Activated CD4-positive, alpha-beta T cell treated with anti-CD3 and anti-CD28 coated beads, Interleukin-2, Interleukin-4, amounts not matched to agents 100 ng/mL and 50 ng/mL, durations not matched to agents 16 hours and 8 hours (primary cell): ENCODE results near the gene EIF3B.
A peak's percentile ranks its signal among the peaks of the same experiment; 100 is the strongest.
"Not testable (repeated sequence)": the region's sequence is repeated elsewhere in the genome, so short reads cannot be mapped to it uniquely, and the experiment has no call there.

Experiments used
- DNase-seq: peaks from one replicate; pipeline ENCODE4 v3.0.0-alpha.2; 2020; ENCODE audit warnings: low spot score

EIF3B gene

DNA sequence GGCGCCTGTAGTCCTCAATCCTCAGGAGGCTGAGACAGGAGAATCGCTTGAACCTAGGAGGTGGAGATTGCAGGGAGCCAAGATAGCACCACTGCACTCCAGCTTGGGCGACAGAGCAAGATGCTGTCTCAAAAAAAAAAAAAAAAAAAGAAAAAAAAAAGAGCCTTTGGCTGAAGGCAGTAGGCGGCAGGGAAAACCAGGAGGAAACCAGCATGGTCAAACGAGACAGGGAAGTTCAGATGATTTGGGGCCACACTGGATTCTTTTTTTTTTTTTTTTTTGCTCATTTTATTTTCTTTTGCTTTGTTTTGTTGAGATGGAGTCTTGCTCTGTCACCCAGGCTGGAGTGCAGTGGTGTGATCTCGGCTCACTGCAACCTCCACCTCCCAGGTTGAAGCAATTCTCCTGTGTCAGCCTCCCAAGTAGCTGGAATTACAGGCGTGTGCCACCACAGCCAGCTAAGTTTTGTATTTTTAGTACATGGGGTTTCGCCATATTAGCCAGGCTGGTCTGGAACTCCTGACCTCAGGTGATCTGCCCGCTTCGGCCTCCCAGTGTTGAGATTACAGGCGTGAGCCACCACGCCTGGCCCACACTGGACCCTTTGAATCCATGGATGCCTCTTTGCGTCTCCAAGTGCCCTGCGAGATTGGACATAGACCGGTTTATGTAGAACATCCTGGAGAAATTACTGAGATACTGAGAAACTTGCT lies 7.1 kb upstream of the EIF3B start:
- DNase-seq: not testable (repeated sequence)

DNA sequence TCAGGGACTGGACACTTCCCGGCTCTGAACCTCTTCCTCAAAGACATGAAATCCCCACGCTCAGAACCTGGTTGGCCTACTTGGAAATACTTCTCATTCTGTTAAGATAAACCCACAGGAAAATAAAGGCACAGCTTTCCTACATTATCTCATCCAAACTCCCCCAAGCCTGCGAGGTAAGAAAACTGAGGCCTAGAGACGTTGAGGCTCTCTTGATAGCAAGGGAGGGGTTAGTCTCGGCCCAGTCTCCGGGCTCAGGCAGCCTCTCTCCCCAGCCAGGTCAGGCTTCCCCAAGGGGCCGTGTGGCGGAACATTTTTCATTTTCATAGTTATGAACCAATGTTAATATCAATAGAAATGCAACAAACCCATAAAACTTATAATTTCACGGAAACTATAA lies 4.6 kb upstream of the EIF3B start:
- DNase-seq: no peak

DNA sequence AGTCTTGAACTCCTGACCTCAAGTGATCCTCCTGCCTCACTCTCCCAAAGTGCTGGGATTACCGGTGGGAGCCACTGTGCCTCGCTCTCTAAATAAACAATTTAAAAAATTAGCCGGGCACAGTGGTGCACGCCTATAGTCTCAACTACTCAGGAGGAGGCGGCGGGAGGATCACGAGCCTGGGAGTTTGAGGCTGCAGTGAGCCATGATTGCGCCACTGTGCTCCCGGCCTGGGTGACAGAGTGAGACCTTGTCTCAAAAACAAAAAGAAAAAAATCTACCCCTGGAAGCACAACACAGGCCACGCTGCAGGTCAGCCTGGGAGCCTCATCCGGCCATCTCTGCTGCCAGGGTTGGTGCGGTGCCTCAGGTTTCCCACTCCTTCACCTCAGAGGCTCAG lies 3.8 kb upstream of the EIF3B start:
- no peak for DNase-seq

DNA sequence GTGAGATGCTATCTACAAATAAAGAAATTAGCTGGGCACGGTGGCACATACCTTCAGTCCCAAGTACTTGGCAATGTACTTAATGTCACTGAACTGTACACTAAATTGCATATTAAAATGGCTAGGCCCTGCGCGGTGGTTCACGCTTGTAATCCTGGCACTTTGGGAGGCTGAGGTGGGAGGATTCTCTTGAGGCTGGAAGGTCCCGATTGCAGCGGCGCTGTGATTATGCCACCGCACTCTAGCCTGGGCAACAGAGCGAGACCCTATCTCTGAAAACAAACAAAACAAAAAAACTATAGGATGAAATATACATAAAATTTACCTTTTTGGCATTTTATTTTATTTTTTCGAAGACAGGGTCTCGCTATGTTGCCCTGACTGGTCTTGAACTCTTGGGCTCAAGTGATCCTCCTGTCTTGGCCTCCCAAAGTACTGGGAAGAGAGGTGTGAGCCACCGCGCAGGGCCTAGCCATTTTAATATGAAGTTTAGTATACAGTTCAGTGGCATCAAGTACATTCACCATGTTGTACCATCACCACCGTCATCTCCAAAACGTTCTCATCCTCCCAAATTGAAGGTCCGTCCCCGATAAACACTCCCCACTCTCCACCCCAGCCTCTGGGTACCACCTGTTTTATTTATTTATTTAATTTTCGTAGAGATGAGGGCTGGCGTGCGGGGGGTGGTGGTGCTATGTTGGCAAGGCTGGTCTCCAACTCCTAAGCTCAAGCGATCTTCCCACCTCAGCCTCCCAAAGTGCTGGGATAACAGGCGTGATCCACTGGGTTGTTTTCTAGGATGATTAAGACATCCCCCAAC lies 1.3 kb upstream of the EIF3B start:
- peak; percentile 6 for DNase-seq

DNA sequence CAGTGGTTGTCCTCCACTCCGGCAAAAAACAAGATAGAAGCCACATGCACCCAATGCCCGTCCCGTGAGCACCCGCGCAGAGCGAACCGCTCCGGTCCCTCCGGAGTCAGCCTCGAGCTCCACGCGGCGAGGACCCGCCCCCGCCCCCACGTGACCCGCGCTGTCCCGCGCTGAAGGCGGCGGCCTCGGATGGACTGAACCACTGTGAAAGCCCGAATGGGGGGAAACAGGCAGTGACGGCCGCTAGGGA lies 766 bp upstream of the EIF3B start:
- peak; percentile 89 for DNase-seq

DNA sequence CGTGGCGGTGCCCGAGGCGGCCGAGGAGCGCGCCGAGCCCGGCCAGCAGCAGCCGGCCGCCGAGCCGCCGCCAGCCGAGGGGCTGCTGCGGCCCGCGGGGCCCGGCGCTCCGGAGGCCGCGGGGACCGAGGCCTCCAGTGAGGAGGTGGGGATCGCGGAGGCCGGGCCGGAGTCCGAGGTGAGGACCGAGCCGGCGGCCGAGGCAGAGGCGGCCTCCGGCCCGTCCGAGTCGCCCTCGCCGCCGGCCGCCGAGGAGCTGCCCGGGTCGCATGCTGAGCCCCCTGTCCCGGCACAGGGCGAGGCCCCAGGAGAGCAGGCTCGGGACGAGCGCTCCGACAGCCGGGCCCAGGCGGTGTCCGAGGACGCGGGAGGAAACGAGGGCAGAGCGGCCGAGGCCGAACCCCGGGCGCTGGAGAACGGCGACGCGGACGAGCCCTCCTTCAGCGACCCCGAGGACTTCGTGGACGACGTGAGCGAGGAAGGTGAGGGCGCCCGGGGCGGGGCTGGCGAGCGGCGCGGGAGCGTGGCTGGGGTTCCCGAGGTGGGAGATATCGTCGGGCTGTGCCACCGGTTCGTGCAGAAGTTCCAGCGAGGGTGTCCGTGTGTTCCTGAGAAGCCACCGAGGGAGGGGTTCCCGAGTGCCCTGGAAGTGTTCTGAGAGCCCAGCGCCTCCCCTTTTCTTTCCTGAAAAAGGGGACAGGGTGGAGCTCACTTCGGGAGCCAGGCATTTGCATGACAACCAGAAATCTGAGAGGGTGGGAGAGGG lies 495 bp downstream of the EIF3B start:
- no peak for DNase-seq

DNA sequence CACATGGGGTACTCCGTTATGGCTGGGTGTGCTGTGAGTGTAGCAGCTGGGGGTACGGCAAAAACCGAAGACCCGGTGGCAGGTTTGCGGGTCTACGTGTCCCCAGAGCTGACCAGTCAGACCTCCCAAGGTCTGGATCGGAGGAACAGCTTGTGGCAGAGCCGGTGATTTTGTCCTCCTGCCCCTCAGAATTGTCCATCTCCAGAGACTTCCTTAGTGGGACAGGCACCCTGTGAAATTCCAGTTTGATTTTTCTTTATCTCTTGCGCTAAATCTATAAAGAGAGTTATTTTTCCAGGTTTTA lies 1.0 kb downstream of the EIF3B start:
- DNase-seq: no peak

DNA sequence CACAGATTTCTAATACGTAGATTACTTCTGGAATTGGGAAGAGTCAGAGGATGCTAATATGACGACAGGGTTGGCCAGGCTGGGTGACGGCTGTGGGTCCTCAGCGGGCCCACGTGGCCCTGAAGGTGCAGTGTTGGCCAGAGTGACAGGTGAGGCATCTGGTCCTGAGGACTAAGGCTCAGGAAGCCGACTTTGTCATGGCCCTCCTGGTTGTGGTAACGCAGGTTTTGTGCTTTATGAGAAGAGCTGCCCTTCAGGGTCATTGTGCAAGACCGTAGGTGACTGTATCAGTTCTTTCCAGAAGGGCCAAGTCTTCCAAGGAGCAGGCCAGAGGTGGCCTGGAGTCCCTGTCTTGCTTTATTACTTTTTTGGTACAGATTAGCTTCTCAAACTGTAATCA lies 2.5 kb downstream of the EIF3B start:
- no peak for DNase-seq

DNA sequence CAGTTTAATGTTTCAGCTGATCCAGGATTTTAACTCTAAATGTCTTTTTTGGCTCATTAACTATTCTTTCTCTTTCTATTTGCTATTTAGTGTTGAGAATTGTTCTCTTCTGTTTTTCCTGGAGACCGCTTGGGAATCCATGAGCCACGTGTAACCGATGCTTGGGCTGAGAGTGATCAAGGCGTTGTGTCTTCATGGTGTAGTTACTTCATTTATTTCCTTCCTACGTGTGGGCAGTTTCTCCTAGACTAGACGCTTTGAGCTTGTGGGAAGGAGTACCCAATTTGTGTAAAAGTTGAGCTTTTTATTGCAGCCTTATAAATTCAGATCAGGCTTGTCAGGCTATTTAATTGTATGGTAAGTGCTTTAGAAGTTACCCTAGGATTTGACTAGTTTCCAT lies 2.9 kb downstream of the EIF3B start:
- DNase-seq: no peak

DNA sequence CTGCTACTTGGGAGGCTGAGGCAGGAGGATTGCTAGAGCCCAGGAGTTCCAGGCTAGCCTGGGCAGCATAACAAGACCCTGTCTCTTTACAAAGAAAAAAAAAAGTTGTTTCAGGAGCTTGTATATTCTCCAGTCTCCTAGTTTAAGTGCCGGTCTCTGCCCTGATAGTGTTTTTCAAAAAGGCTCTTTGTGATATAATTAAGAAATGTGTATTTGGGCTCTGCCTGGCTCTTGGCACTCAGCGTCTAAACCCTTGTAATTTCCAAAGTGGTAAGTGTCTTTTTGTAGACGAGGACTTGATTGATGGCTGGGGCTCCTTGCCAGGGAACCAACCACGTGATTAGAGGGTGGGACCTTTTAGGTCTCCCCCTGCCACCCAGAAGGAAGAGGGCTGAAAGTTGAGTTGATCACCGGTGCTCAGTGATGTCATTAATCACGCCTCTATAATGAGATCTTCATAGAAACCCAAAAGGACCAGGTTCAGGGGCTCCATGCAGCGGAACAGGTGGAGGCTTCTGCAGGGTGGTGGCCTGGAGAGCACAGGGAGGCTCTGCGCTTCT lies 4.4 kb downstream of the EIF3B start:
- DNase-seq: no peak

DNA sequence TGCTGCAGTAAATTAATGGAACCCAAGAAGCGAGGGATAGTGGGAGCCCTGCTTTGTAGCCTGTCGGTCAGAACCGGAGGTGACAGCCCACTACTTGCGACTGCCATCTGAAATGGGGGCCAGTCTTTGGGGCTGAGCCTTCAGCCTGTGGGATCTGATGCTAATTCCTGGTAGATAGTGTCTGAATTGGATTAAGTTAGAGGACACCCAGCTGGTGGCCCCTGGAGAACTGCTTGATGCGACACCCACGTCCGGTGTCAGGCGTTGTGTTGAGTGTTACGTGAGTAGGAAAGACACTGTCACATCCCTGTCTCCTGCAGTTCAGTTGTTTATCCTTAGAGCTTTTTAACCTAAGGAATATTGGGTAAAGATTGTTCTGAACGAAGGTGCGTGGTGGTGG lies 5.0 kb downstream of the EIF3B start:
- no peak for DNase-seq

DNA sequence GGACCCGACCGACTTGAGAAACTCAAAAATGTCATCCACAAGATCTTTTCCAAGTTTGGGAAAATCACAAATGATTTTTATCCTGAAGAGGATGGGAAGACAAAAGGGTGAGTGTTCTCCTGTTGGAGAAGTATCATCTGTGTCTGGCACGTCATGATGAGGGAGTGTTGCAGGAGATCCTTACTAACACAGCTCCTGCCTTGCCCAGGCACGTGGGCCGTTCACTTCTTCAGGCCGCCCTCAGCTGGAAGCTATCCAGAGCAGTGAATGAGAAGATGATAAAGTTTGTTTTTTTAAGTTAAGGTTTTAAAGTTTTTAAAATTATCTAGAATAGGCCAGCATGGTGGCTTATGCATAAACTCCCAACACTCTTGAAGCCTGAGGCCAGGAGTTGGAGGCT lies 6.2 kb downstream of the EIF3B start:
- no peak for DNase-seq

DNA sequence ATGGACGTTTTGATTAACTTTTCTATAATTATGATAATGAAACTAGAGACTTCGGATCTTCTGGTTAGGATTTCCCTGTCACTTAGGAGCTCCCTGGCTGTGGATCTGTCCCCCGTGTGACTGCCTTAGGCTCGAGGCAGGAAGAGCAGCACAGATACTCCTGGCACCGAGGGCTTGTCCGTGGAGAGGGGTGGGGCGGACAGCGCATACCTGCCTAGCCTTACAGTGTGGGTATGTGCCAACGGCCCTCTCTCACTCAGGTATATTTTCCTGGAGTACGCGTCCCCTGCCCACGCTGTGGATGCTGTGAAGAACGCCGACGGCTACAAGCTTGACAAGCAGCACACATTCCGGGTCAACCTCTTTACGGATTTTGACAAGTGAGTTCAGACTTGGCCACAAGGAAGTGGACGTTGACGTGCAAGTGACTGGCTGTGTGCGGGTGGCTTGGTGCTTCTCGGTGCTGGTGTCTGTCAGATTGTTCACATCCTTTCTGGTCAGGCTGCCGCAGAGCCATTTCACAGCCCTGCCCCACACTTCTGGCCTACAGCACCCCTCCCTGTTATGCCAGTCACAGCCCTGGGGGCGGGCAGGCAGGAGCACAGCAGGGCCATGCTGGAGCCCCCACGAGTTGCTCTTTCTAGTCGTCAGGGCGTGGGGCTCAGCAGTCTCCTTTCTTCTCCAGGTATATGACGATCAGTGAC lies 7.9 kb downstream of the EIF3B start:
- DNase-seq: no peak

DNA sequence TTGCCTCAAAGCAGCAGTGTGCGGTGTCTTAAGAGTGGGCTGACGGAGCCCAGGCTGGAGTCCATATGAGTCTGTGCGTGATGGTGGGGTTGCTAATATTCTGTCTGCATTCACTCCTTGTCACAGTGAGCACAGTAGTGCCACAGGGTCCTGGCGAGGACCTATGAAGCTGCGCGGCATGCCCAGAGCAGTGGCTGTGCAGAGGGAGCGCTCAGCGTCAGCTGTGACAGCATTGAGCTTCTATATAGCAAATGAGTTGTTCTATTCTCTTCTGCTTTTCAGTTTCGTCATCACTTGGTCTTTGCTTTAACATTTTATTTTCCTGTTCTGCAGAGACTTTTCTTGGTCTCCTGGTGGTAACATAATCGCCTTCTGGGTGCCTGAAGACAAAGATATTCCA lies 14.5 kb downstream of the EIF3B start:
- no peak for DNase-seq

DNA sequence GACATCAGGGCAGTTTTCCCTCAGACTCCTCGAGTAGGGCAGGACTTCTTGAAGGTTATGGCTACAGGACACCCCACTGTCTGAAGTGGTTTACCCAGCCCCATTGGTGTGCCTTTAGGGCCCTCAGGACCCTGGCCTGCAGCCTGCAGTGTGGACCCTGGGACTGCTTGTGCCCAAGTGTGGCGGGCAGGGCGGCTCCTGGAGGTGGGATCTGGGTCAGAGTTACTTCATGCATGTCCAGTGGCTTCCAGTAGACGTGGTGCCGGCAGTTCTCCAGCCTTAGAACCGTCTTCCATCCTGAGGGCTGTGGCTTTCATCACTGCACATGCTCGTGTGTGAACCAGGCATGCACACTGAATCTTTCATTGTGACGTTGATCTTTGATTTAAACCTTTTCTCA lies 16.7 kb downstream of the EIF3B start:
- no peak for DNase-seq

DNA sequence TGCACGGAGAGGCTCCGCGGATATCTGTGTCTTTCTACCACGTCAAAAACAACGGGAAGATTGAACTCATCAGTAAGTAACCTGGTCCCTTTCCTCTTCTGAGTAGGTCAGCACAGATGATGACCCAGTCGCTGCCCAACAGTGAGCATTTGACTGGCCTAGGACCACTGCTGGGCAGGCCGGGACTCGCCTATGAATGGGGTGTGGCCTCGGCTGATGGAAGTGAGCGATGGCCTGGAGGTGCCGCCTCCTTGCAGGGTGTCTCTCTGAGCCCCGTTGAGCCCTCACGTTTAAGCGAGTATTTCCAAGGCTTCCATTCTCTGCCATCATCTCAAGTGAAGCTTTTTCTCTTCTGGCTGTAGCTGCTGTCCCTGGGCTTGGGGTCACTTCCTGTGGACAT lies 18.1 kb downstream of the EIF3B start:
- DNase-seq: no peak

DNA sequence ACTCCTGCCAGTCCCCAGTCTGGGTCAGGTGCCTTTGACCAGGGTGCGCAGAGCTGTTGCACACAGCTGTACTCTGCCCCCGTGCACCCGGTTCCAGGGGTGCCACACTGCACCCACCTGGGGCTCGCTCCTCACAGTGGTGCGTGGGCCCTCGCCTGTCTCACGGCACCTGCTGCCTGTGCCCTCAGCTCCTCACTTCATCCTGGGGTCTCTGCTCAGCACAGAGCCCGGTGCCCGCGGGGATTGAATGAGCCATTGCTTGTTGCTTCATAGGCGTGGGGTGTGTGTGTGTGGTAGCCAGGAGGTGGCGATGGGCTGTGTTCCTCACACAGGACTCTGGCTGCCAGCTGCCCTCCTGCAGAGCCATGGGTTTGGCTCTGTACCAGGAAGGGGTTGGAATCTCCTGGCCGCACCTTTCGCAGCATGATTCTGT lies 18.5 kb downstream of the EIF3B start:
- DNase-seq: no peak

DNA sequence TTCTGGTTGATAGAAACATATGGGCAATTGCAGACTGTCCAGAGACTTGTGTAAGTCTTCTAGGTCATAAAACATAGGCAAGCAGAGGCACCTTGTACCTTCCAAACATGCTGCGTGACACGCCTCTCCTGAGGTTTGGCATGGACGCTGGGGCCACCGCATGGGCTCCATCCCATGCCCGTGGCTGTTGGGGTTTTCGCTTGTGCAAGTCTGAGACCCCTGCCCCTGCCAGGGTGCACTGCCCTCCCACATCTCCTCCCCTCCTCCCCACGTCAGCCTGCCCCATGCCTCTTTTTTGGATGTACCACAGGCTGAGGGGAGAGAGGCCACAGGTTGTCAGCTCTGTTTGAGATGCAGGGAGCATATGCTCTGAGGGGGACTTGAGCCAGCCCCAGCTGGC lies 19.0 kb downstream of the EIF3B start:
- no peak for DNase-seq

DNA sequence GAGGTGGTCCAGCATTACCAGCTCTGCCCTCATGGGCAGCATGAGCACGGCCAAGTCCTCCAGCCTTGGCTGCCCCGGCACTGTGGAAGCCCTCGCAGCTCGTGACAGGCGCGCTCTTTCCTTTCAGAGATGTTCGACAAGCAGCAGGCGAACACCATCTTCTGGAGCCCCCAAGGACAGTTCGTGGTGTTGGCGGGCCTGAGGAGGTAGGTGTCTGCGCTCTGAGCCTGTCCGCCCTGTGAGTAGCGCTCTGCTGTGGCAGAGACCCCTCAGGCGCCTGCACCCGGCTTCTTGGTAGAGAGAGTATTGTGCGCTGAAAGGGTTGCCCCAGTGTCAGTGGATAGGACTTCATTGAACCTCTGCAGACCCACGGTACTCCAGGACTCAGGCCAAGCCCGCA lies 19.8 kb downstream of the EIF3B start:
- DNase-seq: no peak

DNA sequence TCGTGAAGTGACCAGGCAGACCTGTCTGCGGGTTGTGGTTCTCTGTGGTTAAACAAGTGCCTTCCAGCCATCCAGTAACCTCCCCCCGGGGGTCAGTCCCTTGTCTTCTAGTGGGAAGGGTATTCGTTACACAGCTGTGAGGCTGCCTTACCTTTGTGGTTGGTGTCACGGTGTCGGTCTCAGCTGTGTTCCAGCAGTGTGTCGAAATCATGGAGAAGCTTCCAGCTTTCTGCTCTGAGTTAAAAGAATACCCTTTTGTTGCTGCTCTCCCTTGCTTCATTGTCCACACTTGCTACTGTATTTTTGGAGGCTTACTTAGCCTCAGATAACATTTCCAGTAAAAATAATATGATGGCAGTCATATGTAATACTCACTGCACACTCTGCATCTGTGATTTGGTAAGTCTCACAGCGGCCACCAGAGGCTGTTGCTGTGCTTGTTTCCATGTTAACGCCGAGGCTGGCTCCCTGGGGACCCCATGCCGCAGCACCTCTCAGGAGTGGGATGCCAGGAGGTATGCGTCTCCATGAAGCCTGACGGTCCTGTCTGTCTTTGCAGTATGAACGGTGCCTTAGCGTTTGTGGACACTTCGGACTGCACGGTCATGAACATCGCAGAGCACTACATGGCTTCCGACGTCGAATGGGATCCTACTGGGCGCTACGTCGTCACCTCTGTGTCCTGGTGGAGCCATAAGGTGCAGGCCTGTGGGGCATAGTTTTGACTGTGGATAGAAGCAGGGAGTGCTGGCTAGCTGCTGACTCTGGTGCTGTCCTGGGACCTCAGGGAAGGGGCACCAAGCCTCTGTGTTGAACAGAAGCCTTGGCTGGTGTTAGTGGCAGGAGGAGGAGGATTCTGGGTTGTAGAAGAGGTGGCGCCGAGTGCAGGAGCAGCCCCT lies 20.5 kb downstream of the EIF3B start:
- DNase-seq: no peak

DNA sequence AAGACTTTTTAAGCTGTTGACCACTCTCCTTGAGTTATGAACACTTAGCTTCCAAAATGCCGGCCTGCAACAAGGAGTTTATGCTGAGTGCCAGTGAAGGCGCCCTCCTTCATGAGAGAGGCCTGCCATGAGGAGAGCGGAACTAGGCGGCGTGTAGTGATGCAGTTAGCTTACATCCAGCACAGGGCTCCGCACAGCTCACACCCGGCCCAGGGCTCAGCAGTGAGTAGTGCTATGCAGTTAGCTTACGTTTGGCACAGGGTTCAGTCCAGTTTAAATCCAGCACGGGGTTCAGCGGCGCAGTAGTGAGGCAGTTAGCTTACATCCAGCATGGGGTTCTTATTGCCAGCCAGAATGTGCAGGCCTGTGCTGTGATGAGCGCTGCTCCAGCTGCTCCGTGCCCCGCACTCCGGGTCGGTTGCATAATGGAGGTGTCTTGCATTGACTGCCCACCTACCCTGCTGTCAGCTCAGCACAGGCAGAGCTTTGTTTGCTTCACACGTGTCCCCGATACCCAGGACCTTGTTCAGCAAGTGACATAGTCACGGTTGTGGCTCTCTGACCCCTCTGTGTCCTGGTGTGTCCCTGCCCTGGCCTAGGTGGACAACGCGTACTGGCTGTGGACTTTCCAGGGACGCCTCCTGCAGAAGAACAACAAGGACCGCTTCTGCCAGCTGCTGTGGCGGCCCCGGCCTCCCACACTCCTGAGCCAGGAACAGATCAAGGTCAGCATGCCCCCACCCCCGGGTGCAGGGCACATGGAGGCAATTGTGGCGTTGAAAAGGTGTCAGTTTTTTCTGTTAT lies 21.9 kb downstream of the EIF3B start:
- no peak for DNase-seq
